ENCODE results near the gene BCKDHA.

DNA sequence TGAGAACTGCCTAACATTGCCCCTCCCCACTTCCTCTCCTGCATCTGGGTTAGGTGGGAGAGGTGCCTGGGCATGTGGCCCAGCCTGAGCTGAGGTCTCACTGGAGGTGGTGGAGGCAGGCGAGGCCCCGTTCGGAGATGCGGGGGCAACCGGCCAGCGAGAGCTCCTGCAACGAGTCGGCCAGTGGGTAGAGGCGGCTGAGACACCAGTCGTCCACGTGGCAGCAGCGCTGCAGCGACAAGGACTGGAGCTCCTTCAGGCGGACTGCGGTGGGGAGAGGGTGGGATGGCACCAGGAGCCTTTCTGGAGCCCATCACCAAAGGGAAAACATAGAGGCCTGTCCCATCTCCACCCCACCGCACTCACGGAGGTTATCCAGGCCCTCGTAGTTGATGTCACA, 35.6 kb downstream of the BCKDHA start:
- TF ChIP-seq, protein P1, sequence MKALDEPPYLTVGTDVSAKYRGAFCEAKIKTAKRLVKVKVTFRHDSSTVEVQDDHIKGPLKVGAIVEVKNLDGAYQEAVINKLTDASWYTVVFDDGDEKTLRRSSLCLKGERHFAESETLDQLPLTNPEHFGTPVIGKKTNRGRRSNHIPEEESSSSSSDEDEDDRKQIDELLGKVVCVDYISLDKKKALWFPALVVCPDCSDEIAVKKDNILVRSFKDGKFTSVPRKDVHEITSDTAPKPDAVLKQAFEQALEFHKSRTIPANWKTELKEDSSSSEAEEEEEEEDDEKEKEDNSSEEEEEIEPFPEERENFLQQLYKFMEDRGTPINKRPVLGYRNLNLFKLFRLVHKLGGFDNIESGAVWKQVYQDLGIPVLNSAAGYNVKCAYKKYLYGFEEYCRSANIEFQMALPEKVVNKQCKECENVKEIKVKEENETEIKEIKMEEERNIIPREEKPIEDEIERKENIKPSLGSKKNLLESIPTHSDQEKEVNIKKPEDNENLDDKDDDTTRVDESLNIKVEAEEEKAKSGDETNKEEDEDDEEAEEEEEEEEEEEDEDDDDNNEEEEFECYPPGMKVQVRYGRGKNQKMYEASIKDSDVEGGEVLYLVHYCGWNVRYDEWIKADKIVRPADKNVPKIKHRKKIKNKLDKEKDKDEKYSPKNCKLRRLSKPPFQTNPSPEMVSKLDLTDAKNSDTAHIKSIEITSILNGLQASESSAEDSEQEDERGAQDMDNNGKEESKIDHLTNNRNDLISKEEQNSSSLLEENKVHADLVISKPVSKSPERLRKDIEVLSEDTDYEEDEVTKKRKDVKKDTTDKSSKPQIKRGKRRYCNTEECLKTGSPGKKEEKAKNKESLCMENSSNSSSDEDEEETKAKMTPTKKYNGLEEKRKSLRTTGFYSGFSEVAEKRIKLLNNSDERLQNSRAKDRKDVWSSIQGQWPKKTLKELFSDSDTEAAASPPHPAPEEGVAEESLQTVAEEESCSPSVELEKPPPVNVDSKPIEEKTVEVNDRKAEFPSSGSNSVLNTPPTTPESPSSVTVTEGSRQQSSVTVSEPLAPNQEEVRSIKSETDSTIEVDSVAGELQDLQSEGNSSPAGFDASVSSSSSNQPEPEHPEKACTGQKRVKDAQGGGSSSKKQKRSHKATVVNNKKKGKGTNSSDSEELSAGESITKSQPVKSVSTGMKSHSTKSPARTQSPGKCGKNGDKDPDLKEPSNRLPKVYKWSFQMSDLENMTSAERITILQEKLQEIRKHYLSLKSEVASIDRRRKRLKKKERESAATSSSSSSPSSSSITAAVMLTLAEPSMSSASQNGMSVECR (CRISPR knock-in tag; IDR thresholded peaks at IDR 0.05) = no peak
- TF ChIP-seq, protein P2, sequence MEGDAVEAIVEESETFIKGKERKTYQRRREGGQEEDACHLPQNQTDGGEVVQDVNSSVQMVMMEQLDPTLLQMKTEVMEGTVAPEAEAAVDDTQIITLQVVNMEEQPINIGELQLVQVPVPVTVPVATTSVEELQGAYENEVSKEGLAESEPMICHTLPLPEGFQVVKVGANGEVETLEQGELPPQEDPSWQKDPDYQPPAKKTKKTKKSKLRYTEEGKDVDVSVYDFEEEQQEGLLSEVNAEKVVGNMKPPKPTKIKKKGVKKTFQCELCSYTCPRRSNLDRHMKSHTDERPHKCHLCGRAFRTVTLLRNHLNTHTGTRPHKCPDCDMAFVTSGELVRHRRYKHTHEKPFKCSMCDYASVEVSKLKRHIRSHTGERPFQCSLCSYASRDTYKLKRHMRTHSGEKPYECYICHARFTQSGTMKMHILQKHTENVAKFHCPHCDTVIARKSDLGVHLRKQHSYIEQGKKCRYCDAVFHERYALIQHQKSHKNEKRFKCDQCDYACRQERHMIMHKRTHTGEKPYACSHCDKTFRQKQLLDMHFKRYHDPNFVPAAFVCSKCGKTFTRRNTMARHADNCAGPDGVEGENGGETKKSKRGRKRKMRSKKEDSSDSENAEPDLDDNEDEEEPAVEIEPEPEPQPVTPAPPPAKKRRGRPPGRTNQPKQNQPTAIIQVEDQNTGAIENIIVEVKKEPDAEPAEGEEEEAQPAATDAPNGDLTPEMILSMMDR (IDR thresholded peaks at IDR 0.05 in 2 of 3, conservative IDR thresholded peaks at IDR 0.05 in 1 of 3; ENCODE audit: insufficient read depth in 2 of 3, low read depth in 1 of 3, low read length in 3 of 3) = no peak
- TF ChIP-seq RAD51 (IDR thresholded peaks at IDR 0.05; ENCODE audit: borderline replicate concordance, low read depth) (no peak), ARID2 (IDR thresholded peaks at IDR 0.05) (no peak), PHF8 (IDR thresholded peaks at IDR 0.05; ENCODE audit: borderline replicate concordance, low read length) (no peak), RAD21 (CRISPR knock-in tag; conservative IDR thresholded peaks at IDR 0.05 in 1 of 2, IDR thresholded peaks at IDR 0.05 in 1 of 2) (no peak)

Data from K562 (cell line).